T-helper 17 cell (primary cell): Measurements from ENCODE around the gene EFCC1. TPM values are rescaled to one million over a fixed set of nuclear protein-coding genes. Genes with fewer than 3 reads are reported as not detected.

Source experiments
- ATAC-seq: fragments of 150-1000 bp; cut with Tn5 transposase; 2 replicates; pipeline ENCODE4 v1.10.0; 2021; ENCODE audit warnings: mild to moderate bottlenecking, moderate library complexity
- DNase-seq, 3 donors: peaks; one replicate each; pipeline versions ENCODE4 v3.0.0 to v3.0.0-alpha.2; 2020 to 2021
- H3K9me3 ChIP-seq: one replicate; pipeline ENCODE4 v1.7.0; 2013; ENCODE audit warnings: low read length, mild to moderate bottlenecking; ENCODE audit not compliant: control insufficient read depth, poor library complexity, severe bottlenecking
- H3K27ac Mint-ChIP-seq: one replicate; pipeline ENCODE4 v1.8.0; 2022; ENCODE audit warnings: mild to moderate bottlenecking, moderate library complexity, mixed read lengths
- H3K27me3 Mint-ChIP-seq: one replicate; pipeline ENCODE4 v1.8.0; 2022; ENCODE audit warnings: mixed read lengths
- H3K36me3 Mint-ChIP-seq: one replicate; pipeline ENCODE4 v1.8.0; 2022; ENCODE audit warnings: low read depth, mixed read lengths
- H3K4me1 Mint-ChIP-seq: one replicate; pipeline ENCODE4 v1.8.0; 2022; ENCODE audit warnings: mild to moderate bottlenecking, mixed read lengths
- H3K4me3 Mint-ChIP-seq: one replicate; pipeline ENCODE4 v1.8.0; 2022; ENCODE audit warnings: mild to moderate bottlenecking, moderate library complexity, mixed read lengths
- total RNA-seq, 4 donors: library from RNA in 2 of 4; stranded (reverse) in 2 of 4; gene quantifications; one replicate each; pipeline ENCODE4 v1.2.3 and lab custom pipeline; 2022 to 2026

EFCC1 gene
- total RNA-seq, 2 donors from 2014 or later, result 0.12 TPM; not detected in 1

DNA sequence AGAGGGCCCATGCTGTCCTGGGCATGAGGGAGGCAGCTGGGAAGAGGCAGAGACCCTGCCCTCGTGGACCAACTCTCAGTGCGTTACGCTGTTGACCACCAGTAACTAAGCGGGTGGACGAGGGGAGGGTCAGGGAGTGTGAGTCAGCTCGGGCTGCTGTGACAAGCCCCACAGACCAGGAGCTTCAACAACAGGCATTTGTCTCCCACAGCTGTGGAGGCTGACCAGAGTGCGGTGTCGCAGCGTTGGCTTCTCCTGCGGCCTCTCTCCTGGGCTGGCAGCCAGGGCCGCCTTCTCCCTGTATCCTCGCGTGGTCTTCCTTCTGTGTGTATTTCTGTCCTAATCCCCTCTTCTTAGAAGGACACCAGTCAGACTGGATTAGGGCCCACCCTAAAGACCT lies 13.0 kb downstream of the EFCC1 start:
- Mint-ChIP-seq H3K4me1 (peaks cover 21% of the 10 kb centered on the region), H3K4me3 (no peak overlapping the region), H3K36me3 (no peaks in the 10 kb centered on the region), H3K27me3 (no peaks in the 10 kb centered on the region), H3K27ac (peak overlapping the region; percentile 93)
- H3K9me3 ChIP-seq, result no peaks in the 10 kb centered on the region
- no peak for ATAC-seq
- no peak for DNase-seq

- no peaks in the 10 kb centered on the region for H3K27me3 Mint-ChIP-seq
- no peaks in the 10 kb centered on the region for H3K36me3 Mint-ChIP-seq
- H3K4me3 Mint-ChIP-seq, result peak overlapping the region; percentile 52
- H3K4me1 Mint-ChIP-seq, result peaks cover 21% of the 10 kb centered on the region
- peak overlapping the region; percentile 93 for H3K27ac Mint-ChIP-seq
- no peak for ATAC-seq
- H3K9me3 ChIP-seq, result no peaks in the 10 kb centered on the region
- no peak for DNase-seq
Measured at GRCh38 chr3:129014793-129015345, 13.8 kb downstream of the EFCC1 start.

DNA sequence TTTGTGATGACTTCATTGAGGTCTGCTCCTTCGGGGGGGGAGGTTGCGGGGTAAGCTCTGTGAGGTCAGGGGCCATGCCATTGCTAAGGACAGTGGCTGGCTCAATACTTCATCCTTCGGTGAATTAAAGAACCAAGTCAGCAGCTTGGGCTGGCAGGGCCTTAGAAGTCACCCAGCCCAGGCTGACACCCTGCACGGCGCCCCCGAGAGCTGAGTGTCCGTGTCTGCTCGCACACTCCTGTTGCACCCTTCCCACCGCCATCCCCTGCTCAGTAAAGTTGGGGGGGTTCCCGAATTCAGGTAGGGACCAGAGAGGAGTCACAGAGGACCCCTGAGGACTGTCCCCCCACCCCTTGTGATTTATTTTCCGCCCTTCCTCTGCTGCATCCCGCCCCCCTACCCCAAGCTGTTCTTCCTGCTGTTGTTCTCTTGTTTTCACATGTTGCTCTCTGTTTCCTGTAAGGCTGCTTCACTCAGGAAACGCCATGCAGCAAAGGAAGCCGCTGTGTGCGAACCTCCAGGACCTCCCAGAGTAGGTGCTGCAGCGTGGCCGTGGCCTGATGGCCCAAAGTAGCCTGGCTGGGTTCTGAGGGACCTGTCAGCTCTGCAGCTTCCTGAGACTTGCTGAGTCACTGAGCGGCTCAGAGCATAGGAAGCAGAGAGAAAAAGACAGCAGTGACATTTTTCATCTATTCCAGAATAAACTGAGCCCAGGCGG lies 14.4 kb downstream of the EFCC1 start:
- Mint-ChIP-seq H3K27me3 (no peaks in the 10 kb centered on the region), H3K27ac (peak overlapping the region; percentile 93), H3K4me1 (peaks cover 21% of the 10 kb centered on the region), H3K4me3 (peak overlapping the region; percentile 84), H3K36me3 (no peaks in the 10 kb centered on the region)
- peak; percentile 43 for ATAC-seq
- peak in 1 of 3 donors; percentile 20 for DNase-seq
- H3K9me3 ChIP-seq, result no peaks in the 10 kb centered on the region

- no peaks in the 10 kb centered on the region for H3K27me3 Mint-ChIP-seq
- H3K36me3 Mint-ChIP-seq, result no peaks in the 10 kb centered on the region
- H3K4me3 Mint-ChIP-seq, result peak overlapping the region; percentile 84
- H3K9me3 ChIP-seq, result no peaks in the 10 kb centered on the region
- H3K27ac Mint-ChIP-seq, result peak overlapping the region; percentile 93
- ATAC-seq (peak; percentile 75), DNase-seq (peak; percentile 31 to 41 (median 35))
- H3K4me1 Mint-ChIP-seq, result peaks cover 21% of the 10 kb centered on the region
Measured at GRCh38 chr3:129016356-129016719, 15.2 kb downstream of the EFCC1 start.

GRCh38 chr3:129016720-129017483 lies 15.8 kb downstream of the EFCC1 start:
- peak; percentile 79 for ATAC-seq
- no peaks in the 10 kb centered on the region for H3K27me3 Mint-ChIP-seq
- no peaks in the 10 kb centered on the region for H3K36me3 Mint-ChIP-seq
- H3K4me1 Mint-ChIP-seq, result peaks cover 23% of the 10 kb centered on the region
- no peaks in the 10 kb centered on the region for H3K9me3 ChIP-seq
- H3K27ac Mint-ChIP-seq, result peak overlapping the region; percentile 93
- peak in 1 of 3 donors; percentile 38 for DNase-seq
- H3K4me3 Mint-ChIP-seq, result no peak overlapping the region

GRCh38 chr3:129017484-129017899 lies 16.4 kb downstream of the EFCC1 start:
- Mint-ChIP-seq H3K4me1 (peaks cover 23% of the 10 kb centered on the region), H3K4me3 (peak overlapping the region; percentile 8)
- ATAC-seq, result peak; percentile 23

DNA sequence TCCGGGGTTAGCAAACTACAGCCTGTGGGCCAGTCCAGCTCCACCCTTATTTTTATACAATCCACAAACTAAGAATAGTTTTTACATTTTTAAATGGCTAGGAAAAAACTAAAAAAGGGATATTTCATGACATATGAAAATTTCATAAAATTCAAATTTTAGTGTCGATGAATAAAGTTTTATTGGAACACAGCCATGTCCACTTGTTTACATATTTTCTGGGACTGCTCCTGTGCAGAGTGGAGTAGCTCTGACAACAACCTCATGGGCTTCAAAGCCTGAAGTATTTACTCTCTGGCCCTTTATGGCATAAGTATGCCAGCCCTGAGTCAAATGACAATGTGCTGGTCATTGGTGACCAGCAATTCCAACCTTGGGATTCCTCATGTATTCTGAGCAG lies 17.2 kb downstream of the EFCC1 start:
- ATAC-seq, result no peak
- Mint-ChIP-seq H3K36me3 (no peaks in the 10 kb centered on the region), H3K27ac (peak overlapping the region; percentile 59), H3K27me3 (no peaks in the 10 kb centered on the region), H3K4me1 (peaks cover 20% of the 10 kb centered on the region), H3K4me3 (no peak overlapping the region)
- H3K9me3 ChIP-seq, result no peaks in the 10 kb centered on the region
- no peak for DNase-seq

More at GRCh38 chr3:129017484-129017899, 16.4 kb downstream of the EFCC1 start:
- Mint-ChIP-seq H3K27ac (peak overlapping the region; percentile 93), H3K27me3 (no peaks in the 10 kb centered on the region), H3K36me3 (no peaks in the 10 kb centered on the region)
- no peaks in the 10 kb centered on the region for H3K9me3 ChIP-seq
- DNase-seq, result no peak

DNA sequence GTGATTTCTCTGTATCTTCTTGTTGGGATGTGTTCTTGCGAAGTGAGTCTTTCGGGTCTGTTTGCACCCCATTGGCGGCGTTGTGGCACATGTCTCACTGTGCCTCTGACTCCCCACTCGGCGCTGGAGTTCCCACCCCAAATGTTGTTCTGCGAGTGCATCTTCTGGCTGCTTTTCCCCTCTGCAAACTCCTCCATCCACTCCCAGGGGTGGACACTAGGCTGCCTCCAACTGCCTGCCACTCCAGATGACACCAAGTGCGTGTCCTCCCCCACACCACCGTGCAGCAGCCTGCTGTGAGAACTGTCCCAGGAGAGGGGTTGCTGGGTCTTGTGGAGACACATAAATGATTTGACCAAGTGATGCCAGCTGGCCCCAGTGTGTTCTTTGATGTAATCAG lies 17.6 kb downstream of the EFCC1 start:
- Mint-ChIP-seq H3K4me1 (peaks cover 20% of the 10 kb centered on the region), H3K4me3 (peak overlapping the region; percentile 13), H3K27ac (peak overlapping the region; percentile 59), H3K36me3 (no peaks in the 10 kb centered on the region), H3K27me3 (no peaks in the 10 kb centered on the region)
- no peaks in the 10 kb centered on the region for H3K9me3 ChIP-seq
- DNase-seq (no peak), ATAC-seq (no peak)

DNA sequence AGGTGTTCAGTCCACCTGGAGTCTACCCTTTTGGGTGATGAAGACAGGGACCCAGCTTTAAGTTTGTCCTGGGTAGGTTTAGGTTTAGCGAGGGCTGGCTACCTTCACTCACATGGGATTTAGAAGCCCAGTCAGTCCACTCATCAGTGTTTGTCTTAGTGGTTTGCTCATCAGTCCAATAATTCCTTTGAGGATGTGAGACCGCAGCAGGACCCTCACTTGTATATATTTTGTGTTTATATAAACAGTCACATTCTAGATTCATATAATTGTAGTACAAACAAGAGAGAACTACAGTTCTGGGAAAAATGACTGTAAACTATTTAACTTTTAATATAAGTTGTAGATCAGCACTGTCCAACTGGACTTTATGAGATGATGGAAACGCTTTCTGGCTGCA lies 18.2 kb downstream of the EFCC1 start:
- Mint-ChIP-seq H3K36me3 (no peaks in the 10 kb centered on the region), H3K27me3 (no peaks in the 10 kb centered on the region), H3K4me3 (no peak overlapping the region), H3K27ac (peak overlapping the region; percentile 59), H3K4me1 (peaks cover 19% of the 10 kb centered on the region)
- no peak for ATAC-seq
- DNase-seq, result no peak
- H3K9me3 ChIP-seq, result no peaks in the 10 kb centered on the region

DNA sequence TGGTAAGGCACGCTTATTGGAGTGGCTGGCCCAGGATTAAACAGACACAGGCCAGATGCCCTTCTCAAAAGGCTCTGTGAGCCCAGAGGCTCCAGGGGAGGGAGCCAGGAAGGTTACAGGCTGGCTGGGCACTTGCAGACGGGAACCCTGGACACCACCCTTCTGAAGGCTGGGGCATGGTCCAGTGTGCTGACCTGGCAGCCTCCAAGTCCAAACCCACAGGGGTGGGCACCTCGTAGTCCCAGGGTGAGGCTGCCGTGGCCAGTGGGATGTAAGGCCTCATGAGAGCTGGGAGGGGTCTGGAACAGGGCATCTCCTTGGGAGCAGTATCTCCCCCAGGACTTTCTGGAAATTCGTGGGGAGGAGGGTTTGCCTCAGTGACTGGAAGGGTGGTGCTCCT lies 19.6 kb downstream of the EFCC1 start:
- ATAC-seq (no peak), DNase-seq (no peak)
- Mint-ChIP-seq H3K4me3 (no peak overlapping the region), H3K27me3 (no peaks in the 10 kb centered on the region), H3K27ac (no peak overlapping the region), H3K36me3 (no peaks in the 10 kb centered on the region), H3K4me1 (peaks cover 16% of the 10 kb centered on the region)
- no peaks in the 10 kb centered on the region for H3K9me3 ChIP-seq

DNA sequence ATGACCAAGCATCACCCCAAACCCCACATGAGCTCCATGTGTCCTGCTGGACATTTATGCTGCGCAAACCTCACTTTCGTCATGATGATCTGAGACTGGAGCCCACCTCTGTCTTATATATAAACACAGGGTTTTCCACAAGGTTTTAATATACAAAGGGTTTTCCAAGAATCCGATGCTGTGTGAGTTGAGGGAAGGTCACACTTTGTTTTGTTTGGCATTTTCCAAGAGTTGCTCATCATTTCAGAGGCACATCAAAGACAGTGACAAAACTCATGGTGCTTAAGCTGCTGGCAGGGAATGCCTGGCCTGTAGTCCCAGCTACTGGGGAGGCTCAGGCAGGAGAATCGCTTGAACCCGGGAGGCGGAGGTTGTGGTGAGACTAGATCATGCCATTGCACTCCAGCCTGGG lies 20.0 kb downstream of the EFCC1 start:
- ATAC-seq, result no peak
- H3K9me3 ChIP-seq, result no peaks in the 10 kb centered on the region
- H3K36me3 Mint-ChIP-seq, result no peaks in the 10 kb centered on the region
- no peak overlapping the region for H3K27ac Mint-ChIP-seq
- peaks cover 19% of the 10 kb centered on the region for H3K4me1 Mint-ChIP-seq
- no peaks in the 10 kb centered on the region for H3K27me3 Mint-ChIP-seq
- no peak overlapping the region for H3K4me3 Mint-ChIP-seq
- DNase-seq, result no peak

DNA sequence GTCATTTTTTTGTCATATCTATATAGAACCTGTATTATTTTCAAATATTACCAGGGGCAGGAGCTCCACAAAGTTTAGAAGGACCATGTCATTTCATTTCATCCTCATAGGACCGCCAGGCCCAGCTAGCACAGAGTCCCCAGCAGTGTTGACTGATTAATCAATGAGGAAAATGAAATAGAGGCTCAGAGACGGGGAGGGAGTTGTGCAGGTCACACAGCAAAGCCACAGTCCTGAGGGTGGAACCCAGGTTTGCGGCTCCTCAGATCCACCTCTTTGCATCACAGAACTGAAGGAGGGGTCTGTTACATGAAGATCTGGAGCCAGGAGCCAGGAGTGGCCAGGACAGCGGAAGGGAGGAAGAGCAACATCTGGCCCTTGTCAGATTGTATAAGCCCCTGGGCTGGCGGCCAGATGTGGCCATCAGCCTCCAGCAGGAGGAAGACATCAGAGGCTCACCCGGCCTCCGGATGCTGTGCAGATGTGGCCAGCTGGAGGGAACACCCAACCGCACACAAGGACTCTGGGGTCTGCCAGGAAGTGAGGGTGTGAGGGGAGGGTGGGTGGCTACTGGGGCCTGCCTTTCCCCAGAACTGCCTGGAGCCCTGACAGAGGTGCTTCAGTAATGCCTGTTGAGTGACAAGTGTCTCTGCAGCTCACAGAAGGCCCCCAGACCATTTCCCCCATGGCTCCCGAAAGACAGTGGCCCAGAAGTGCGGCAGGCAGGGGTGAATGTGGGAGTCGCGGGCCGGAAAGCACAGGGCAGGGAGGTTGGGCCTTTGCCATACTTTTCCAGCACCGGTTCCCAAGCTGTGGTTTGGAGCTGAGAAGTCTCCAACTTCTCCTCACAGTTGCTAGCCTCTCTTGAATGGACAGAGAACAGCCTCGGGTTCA lies 21.3 kb downstream of the EFCC1 start:
- Mint-ChIP-seq H3K4me3 (peak overlapping the region; percentile 25), H3K36me3 (no peaks in the 10 kb centered on the region), H3K27me3 (no peaks in the 10 kb centered on the region), H3K27ac (peak overlapping the region; percentile 79), H3K4me1 (peaks cover 25% of the 10 kb centered on the region)
- DNase-seq, result no peak
- no peaks in the 10 kb centered on the region for H3K9me3 ChIP-seq
- no peak for ATAC-seq

GRCh38 chr3:129023008-129023358 lies 21.9 kb downstream of the EFCC1 start:
- H3K4me3 Mint-ChIP-seq, result no peak overlapping the region
- DNase-seq (no peak), ATAC-seq (no peak)
- peak overlapping the region; percentile 79 for H3K27ac Mint-ChIP-seq
- no peaks in the 10 kb centered on the region for H3K9me3 ChIP-seq
- peaks cover 22% of the 10 kb centered on the region for H3K4me1 Mint-ChIP-seq
- H3K27me3 Mint-ChIP-seq, result no peaks in the 10 kb centered on the region
- H3K36me3 Mint-ChIP-seq, result no peaks in the 10 kb centered on the region
